DMS 273 (cell line): ENCODE measurements around the gene WDR6.
A peak's percentile ranks its signal among the peaks of the same experiment; 100 is the strongest.

Experiments used
- DNase-seq: peaks from one replicate; lab custom pipeline; 2025; ENCODE audit not compliant: unreplicated experiment; lab: John Stamatoyannopoulos, UW

The WDR6 gene

DNA sequence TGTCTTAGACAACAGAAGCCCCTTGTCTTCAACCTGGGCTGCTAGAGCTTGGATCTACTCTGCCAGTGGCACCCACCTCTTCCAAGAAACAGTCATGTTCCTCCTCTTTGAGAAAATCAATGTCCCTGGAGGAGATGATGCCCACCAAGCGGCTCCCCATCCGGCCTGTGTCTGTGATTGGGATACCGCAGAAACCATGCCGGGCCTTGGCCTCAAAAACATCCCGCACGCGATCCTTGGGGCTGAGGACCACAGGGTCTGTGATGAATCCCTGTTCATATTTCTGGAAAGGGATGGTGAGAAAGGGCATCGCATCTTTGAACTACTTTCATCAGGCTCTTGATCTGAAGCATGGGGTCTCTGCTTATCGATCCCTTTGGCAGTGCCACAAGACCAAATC is 20.4 kb downstream of the WDR6 start:
- no peak for DNase-seq

DNA sequence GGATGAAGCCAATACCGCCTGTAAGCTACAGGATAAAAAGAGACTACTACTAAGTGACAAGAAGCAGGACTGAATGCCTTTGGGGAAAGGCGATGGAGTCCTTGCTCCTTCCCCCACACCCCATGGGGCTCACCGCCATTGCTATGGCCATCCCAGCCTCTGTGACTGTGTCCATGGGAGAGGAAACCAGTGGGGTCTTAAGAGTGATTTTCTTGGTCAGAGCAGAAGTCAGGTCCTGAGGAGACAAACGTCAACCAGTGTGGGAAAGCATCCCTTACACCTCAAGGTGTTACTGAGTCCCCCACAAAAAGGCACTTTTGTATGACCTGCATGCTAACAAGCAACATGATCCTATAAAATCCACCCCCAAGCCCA is 21.1 kb downstream of the WDR6 start:
- no peak for DNase-seq

DNA sequence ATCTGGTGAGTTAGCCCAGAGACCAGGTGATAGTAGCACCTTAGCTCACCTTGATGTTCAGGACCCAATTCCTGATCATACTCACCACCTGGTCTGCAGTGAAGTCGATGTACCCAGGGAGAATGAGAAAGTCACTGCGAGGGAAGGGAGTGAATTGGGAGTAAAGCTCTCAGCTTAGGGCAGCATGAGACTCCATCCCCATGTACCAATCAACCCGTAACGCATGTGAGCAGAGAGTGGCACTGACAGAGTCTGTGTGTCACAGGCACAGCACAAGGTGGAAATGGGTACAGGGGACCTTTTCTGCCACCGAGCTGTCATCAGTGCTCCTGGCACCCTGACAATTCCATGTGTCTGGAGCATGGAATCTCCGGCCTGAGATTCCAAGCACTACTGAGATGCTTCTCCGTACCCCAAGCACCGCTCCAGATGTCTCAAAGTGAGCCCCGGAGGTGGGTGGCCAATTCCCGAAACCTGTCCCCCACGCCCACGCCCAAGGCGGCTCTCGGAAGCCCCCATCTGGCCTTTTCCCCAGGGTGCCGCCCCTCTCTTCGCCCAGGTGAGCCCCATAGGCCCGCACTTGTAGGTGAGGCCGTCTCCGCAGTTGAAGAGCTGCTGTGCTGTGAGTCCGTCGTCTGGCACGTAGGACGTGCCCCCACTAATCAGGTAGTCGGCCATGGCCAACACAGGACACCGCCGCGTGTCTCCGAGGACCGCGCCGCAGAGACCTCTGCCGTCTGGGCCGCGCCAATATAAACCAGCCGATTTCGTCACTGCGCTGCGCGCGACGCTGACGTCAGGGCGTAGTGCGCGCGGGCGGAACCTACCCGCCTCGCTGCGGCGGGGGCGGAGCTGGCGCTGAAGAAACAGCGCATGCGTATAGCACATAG is 21.7 kb downstream of the WDR6 start, which contains the start of gene IMPDH2:
TSS of gene IMPDH2 (minus strand) at position 726 of the 890 bp plus-strand sequence. CDS start at position 678, 48 bp downstream.
- peak; percentile 97 for DNase-seq

DNA sequence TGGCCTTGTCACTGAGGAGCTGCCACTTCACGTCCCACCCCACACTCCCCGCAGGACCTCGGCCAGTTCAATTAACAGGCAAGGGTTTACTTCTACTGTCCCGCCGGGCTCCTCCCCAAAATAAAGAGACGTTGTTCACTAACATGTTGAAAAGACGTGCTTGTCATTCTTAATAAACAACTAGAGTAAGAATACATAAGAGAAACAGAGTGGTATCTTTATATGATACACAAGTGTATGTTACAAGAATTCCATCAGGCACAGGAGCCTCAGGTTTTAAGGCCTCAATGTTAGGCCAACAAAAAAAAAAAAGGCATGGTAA is 22.3 kb downstream of the WDR6 start:
- no peak for DNase-seq

DNA sequence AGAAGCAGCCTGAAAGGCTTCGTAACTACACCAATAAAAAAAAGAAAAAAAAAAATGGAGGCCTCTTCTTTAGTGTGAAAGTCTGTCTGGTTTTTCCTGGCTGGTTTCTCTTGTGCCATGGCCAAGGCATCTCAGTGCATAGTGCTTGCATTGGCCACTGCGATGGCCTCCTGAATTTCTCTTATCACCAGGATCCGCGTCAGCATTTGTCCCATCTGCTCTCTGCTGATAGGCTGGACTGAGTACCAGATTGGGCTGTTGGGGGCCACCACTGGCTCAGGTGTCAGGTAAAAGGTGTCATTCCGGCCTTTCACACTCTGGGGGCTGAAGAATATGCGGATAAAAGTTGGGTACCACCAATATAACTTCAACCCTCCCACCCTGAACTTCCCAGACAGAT is 23.1 kb downstream of the WDR6 start:
- DNase-seq, result no peak

DNA sequence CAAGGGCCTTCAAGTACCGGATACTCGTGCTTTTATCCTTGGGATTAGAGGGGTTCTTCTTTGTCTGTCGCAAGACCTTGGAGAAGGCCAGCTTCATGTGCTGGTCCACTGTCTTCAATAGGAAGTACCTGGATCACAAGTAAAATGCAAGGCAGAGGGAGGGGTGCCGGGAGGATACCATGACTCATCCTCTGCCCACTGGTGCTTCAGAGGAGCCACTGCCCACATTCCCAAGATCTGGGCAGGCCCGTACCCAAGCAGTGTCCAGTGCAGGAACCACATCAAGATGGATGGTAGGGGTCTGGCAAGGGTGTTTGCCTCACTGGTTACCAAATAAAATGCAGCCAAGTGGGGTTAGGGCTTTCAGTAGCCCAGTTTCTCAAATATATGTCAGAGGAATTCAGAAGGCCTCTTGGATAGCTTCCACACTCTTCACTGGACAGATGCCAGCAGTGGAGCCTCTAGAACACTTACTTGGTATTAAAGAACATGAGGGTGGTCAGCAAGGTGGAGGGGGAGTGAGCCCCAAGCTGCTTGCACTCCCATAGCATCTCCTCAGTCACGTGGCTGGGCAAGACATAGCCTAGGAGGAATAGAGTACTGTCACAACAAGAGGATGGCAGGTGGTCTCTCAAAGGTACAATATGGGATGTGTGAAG is 25.6 kb downstream of the WDR6 start:
- DNase-seq, result no peak

DNA sequence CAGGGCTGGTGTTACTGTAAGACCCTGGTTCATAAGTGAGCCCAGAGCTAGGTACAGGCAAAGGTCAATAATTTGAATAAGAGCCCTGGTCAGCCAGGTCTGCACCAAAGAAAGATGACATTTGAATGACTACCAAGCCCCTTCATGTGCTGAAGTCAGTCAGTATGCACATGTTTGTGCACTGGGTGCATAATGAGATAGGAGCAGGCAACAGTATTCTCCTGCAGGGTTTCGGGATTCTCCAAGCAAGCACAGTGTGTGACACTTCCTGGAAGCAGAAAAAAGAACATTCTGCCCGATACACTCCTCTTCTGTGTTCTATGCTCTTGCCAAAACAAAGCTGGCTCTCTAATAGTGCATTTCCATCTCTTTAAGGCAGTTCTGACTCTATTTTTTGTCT is 27.5 kb downstream of the WDR6 start:
- DNase-seq, result no peak

DNA sequence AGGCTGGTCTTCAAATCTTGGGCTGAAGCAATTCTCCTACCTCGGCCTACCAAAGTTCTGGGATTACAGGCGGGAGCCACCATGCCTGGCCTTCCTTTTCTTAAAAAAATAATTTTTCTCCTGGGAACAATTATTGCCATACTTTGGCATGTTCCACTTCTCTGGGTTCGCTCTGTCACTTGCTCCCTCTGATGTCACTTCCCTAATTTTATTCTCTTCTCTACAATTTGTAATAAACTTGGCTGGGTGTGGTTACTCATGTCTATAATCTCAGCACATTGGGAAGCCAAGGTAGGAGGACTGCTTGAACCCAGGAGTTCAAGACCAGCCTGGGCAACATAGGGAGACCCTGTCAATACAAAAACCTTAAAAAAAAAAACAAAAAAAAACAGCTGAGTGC is 28.1 kb downstream of the WDR6 start:
- no peak for DNase-seq

DNA sequence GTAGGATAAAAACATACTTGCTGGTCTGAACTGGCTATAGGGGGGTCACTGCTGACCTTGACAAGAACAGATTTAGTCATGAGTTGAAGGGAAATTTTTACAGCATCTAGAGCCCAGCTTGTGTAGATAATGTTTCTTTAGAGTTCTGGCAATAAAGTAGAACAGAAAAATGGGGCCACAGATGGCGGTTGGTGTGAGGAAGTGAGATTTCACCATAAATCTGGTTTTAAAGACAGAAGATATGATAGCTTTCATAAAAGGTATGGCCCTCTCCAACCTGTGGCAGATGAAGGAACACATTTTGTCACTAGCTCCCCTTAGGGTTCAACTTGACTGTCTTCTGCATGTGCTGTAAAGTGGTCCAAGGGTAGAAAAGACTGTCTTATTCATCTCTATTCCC is 46.4 kb downstream of the WDR6 start:
- no peak for DNase-seq

DNA sequence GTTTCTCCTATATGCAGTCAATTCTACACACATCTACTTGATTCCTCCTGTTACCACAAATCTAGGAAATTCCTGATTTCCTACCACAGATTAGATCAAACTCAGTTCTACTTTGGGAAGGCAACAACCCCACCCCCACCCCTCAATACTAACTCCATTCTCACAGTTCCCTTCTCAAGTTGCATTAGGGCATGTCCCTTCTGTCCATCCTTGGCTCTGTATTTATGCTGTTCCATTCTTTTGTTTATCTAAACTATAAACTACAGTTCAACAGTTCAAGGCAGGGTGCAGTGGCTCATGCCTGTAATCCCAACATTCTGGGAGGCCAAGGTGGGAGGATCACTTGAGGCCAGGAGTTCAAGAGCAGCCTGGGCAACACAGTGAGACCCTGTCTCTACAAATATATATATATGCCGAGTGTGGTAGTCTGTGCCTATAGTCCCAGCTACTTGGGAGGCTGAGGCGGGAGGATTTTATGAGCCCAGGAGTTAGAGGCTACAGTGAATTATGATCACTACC is 47.2 kb downstream of the WDR6 start:
- no peak for DNase-seq

DNA sequence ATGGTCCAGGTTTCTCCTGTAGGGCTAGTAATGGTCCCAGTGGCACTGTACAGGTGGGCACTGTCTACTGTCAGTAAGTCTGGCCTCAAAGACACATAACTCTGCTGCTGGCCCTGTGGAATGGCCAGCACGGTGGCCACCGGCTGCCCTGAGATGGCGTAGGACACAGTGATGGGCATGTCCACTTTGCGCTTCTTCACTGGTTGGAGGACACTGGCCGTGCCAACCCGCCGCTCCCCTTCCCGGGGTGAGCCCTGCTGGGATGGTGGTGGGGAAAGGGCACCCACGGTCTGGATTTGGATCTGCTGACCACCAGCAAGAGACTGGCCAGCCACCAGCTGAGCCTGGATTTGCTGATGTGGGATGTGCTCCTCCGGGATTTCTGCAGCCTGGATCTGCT is 50.1 kb downstream of the WDR6 start:
- no peak for DNase-seq

DNA sequence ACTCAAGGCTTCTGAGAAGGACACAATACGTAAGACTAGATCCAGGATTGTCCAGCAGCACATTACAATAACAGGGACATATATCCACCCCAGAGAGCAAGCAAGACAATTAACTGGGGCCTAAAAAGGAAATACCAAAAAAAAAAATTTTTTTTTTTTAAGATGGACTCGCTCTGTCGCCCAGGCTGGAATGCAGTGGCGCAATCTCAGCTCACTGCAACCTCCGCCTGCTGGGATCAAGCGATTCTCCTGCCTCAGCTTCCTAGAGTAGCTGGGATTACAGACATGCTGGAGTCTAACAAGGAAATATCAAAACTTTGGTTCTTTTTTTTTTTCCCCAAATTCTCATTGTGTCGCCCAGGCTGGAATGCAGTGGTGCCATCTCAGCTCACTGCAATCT is 50.8 kb downstream of the WDR6 start:
- DNase-seq, result no peak
